Activated CD4-positive, alpha-beta memory T cell treated with anti-CD3 and anti-CD28 coated beads, Interleukin-2, amount 10 ng/mL, durations not matched to agents 7 days and 5 days (primary cell): ENCODE measurements around the gene RNU6-7. TPM values are rescaled to one million over a fixed set of nuclear protein-coding genes. Genes with fewer than 3 reads are reported as not detected.

ENCODE experiments used
- CTCF ChIA-PET: fragments of 350-600 bp; sonication (Branson Sonifier 250); formaldehyde crosslinking; loops from one replicate; lab custom pipeline; 2021; ENCODE audit warnings: antibody characterized with exemption, inconsistent platforms; lab: Charles Lee
- POLR2A ChIA-PET: fragments of 350-600 bp; sonication (Branson Sonifier 250); formaldehyde crosslinking; loops from one replicate; lab custom pipeline; 2021; ENCODE audit warnings: antibody characterized with exemption; lab: Charles Lee
- DNase-seq: peaks from one replicate; pipeline ENCODE4 v3.0.0-alpha.2; 2020
- H3K27ac Mint-ChIP-seq: one replicate; pipeline ENCODE4 v1.8.0; 2021; ENCODE audit warnings: mild to moderate bottlenecking, mixed read lengths
- H3K27me3 Mint-ChIP-seq: one replicate; pipeline ENCODE4 v1.8.0; 2021; ENCODE audit warnings: mixed read lengths
- H3K36me3 Mint-ChIP-seq: one replicate; pipeline ENCODE4 v1.8.0; 2021; ENCODE audit warnings: low read depth, mixed read lengths
- H3K4me1 Mint-ChIP-seq: one replicate; pipeline ENCODE4 v1.8.0; 2021; ENCODE audit warnings: mixed read lengths
- H3K4me3 Mint-ChIP-seq: one replicate; pipeline ENCODE4 v1.8.0; 2021; ENCODE audit warnings: mild to moderate bottlenecking, mixed read lengths
- H3K9me3 Mint-ChIP-seq: one replicate; pipeline ENCODE4 v1.8.0; 2021; ENCODE audit warnings: mixed read lengths
- total RNA-seq, 2 experiments: library from RNA; stranded (reverse); gene quantifications; one replicate each; pipeline ENCODE4 v1.2.3, GENCODE V29; 2021

RNU6-7 gene
- total RNA-seq, 2 experiments from 2014 or later: not detected

- CTCF ChIA-PET: interaction anchor here (1.8 to 5.9 kb wide), 5 partner anchors 10 to 323 kb away, joined by 5 to 107 read pairs (median 10); partner anchors contain the start of gene ARHGAP5
- Mint-ChIP-seq H3K4me1 (no peaks in the 10 kb centered on the region), H3K9me3 (no peaks in the 10 kb centered on the region), H3K27ac (no peak overlapping the region), H3K36me3 (no peaks in the 10 kb centered on the region), H3K27me3 (no peaks in the 10 kb centered on the region), H3K4me3 (no peak overlapping the region)
- POLR2A ChIA-PET: no interaction called here
- DNase-seq: no peak
These were observed 47.9 kb downstream of the RNU6-7 start for GRCh38 chr14:32249780-32250179.

- CTCF ChIA-PET: interaction anchor here (1.2 to 5.9 kb wide), 10 partner anchors 9 to 745 kb away, joined by 3 to 107 read pairs (median 6); partner anchors contain the start of gene ARHGAP5
- POLR2A ChIA-PET: interaction anchor here (0.8 kb wide), 1 partner anchor 9 kb away, joined by 3 read pairs; no protein-coding TSS in a partner anchor
- no peaks in the 10 kb centered on the region for H3K9me3 Mint-ChIP-seq
- no peaks in the 10 kb centered on the region for H3K27me3 Mint-ChIP-seq
- no peak overlapping the region for H3K4me3 Mint-ChIP-seq
- no peaks in the 10 kb centered on the region for H3K4me1 Mint-ChIP-seq
- no peak for DNase-seq
- H3K27ac Mint-ChIP-seq: no peak overlapping the region
- H3K36me3 Mint-ChIP-seq: no peaks in the 10 kb centered on the region
These were observed 48.8 kb downstream of the RNU6-7 start for GRCh38 chr14:32250681-32251080.

GRCh38 chr14:32251530-32251929 is 49.7 kb downstream of the RNU6-7 start:
- DNase-seq: no peak
- CTCF ChIA-PET: interaction anchor here (0.7 to 5.9 kb wide), 10 partner anchors 8 to 741 kb away, joined by 3 to 107 read pairs (median 6); partner anchors contain the start of gene ARHGAP5
- Mint-ChIP-seq H3K27ac (no peak overlapping the region), H3K4me1 (no peaks in the 10 kb centered on the region), H3K36me3 (no peaks in the 10 kb centered on the region), H3K27me3 (no peaks in the 10 kb centered on the region), H3K4me3 (no peak overlapping the region), H3K9me3 (no peaks in the 10 kb centered on the region)
- POLR2A ChIA-PET: no interaction called here

Other genes starting within 250 kb of the RNU6-7 start
- 10 to 100 TPM; 35.5 to 42.7 TPM for gene ARHGAP5, start 124.7 kb upstream of the RNU6-7 start, total RNA-seq
- not detected for gene RNU6-8, start 1.2 kb downstream of the RNU6-7 start, total RNA-seq
- gene AKAP6, start 127.3 kb downstream of the RNU6-7 start, total RNA-seq: 1 to 10 TPM; 1.1 to 1.4 TPM